GM18951 (cell line): ENCODE data around the gene SLC20A1.

ENCODE experiments used
- POLR2A ChIP-seq: IDR thresholded peaks from 4 replicates; pipeline ENCODE4 v1.6.1; 2011; ENCODE audit warnings: mild to moderate bottlenecking; ENCODE audit not compliant: insufficient read length, insufficient read depth; ENCODE audit errors: extremely low read depth
- in situ Hi-C: fragments of 300-500 bp; cut with MboI; formaldehyde crosslinking; loops from one replicate; pipeline ENCODE4 v1.12.0; 2022; ENCODE audit warnings: low sequenced_read_pairs, mixed read lengths, inconsistent platforms; ENCODE audit not compliant: unreplicated experiment

The SLC20A1 gene

DNA sequence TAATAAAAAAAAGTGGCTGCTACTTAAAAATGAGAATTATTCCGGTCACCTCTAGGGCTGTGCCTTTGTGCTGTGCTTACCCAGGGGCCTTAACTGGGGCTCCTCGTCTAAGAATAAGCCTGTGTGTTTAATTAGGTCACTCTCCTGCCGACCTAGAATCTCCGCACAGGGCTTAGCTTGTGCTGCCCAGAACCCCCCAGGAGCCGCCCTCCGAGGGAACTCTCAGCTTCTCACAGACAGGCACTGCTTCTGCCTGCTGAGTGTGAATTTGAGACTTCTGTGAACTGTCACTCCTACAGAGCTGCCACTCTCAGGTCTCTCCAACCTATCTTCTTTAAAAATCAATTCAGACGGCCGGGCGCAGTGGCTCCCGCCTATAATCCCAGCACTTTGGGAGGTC lies 63.2 kb downstream of the SLC20A1 start:
- in situ Hi-C loops: no loop called here
- no peak for TF ChIP-seq POLR2A

DNA sequence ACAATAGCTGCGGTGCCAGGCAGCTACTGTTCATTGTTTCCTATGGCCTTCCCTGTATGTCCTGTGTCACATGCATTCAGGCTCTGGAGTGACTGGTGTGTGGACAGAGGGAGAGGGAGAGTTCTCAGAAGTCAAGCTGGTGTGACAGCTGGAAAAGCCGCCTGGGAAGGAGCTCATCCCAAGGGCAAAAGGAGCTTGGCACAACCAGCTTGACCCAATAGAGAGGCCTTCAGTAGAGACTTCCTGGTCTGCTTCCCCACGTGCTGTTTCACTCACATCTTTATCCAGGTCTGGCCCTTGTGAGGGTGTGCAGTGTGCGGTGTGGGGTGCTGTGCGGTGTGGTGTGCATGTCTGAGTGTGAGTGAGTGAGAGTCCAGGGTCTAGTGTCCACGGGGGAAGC lies 64.0 kb downstream of the SLC20A1 start:
- no peak for TF ChIP-seq POLR2A
- in situ Hi-C loops: no loop called here

DNA sequence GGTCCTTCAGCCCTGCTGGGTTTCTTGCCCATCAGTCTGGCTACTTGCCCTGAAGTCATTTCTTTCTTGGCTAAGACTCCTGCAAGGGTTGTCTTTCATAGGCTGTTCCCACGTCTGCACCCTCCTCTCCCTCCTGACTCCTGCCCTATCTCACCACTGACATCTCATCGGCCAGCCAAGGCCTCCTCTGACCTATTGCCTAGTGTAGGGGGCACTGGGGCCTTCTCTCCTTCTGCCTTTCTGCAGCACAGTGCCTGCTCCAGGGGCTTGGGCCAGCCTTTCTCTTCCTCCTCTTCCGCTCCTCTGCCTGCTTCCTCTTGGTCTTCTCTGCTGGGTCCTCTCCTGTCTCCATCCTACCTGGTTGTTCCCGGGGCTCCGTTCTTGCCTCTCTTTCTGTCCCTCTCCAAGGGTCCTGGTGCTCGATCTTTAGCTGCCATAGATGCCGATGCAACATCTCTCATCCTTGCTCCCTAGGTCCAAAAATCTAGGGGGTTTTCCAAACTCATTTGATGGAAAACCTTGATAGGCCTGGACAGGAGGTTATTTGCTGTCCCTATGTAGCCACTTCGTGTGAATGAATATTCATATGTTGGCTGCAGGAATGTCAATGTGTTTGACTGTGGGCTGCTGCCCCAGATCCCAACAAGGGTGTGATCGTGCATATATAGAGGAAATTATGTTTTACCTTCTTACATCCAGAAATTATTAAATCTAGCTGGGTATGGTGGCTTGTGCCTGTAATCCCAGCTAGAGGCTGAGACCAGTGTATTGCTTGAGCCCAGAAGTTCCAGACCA lies 65.4 kb downstream of the SLC20A1 start:
- in situ Hi-C loops: no loop called here
- no peak for TF ChIP-seq POLR2A

DNA sequence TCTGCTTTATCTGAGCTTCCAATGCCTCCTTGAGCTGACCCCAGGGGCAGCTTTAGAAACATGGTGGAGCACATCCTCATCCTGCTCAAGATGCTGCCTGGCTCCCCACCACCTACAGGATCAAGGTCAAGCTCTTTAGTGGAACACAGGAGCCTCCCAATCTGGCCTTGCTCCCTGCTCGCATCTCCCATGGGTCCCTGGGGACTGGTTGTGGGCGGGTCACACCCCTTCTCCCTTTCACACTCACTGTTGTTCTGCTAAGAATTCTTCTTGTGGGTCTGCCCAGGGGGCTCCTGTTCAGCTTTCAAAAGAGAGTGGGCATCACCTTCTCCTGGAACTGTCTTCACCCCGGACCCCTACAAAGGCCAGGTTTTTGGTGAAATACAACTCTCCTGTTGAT lies 66.7 kb downstream of the SLC20A1 start:
- no peak for TF ChIP-seq POLR2A
- in situ Hi-C loops: no loop called here

DNA sequence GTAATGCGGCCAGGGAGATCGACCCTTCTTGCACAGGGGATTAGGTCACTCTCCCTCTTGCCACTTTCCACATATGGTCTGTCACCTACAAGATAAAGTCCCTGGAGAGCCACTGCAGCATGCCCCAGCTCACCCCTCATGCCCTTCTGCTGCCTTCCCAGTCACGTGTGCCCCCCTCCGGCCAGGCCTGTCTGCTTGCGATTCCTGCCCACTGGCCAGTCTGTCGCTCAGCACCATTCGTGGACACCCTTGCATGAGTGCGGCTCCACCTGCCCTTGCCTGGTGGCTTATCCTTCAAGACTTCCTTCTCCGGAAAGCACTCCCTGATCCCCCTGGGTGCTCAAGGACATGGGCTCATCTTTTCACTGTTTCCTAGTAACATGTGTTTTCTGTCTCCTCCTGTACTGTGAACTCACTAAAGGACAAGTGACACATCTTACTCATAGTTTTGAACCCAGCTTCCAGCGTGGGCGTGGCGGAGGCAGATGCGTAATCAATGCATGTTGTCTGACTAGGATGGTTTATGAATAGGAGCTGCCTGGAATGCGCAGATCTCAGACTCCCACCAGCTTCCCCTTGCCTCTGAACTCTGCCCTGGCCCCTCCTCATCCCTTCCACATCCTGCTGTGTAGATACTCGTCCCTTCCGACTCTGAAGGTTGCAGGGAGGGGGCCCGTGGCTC lies 67.3 kb downstream of the SLC20A1 start:
- in situ Hi-C loops: no loop called here
- TF ChIP-seq POLR2A: no peak
